ENCODE data around the gene LPCAT3. TPM values are rescaled to one million over a fixed set of nuclear protein-coding genes. Genes with fewer than 3 reads are reported as not detected.

LPCAT3 gene
- total and polyA plus RNA-seq, 2 of the 13 experiments (the other 11 are each of a cell fraction or from before 2014, with no cell fraction given), result 44.5 to 64.3 TPM

- no peak for TF ChIP-seq KIAA2018 (CRISPR knock-in tag; IDR thresholded peaks at IDR 0.05; ENCODE audit: borderline replicate concordance)
Observed at GRCh38 chr12:6956021-6956727, 62.1 kb downstream of the LPCAT3 start (continued).

All from HepG2 (cell line).